Fibroblast of lung (primary cell): ENCODE results near the gene MAP4K4.

Experiments used
- CTCF ChIP-seq, 2 donors: IDR thresholded peaks in 1 of 2; conservative IDR thresholded peaks in 1 of 2; 1 replicate in 1 of 2; 2 replicates in 1 of 2; pipeline ENCODE4 v1.5.1; 2011 to 2012; ENCODE audit warnings: low read length in 2 of 2, control low read depth in 1 of 2, inconsistent platforms in 1 of 2, low read depth in 1 of 2, mild to moderate bottlenecking in 1 of 2
- EZH2 ChIP-seq: IDR thresholded peaks from 2 replicates; pipeline ENCODE4 v1.5.1; 2012; ENCODE audit warnings: low read length, control low read depth, mild to moderate bottlenecking; ENCODE audit errors: missing control alignments

GRCh38 chr2:101827246-101827645, 129.7 kb downstream of the MAP4K4 start:
- no peak for TF ChIP-seq CTCF (conservative IDR thresholded peaks at IDR 0.05 in 1 of 2, IDR thresholded peaks at IDR 0.05 in 1 of 2; ENCODE audit: low read depth in 1 of 2, low read length in 2 of 2)
- TF ChIP-seq EZH2: no peak
